Measurements from ENCODE around the gene RFX2. TPM values are rescaled to one million over a fixed set of nuclear protein-coding genes. Genes with fewer than 3 reads are reported as not detected.
A peak's percentile ranks its signal among the peaks of the same experiment; 100 is the strongest.

RFX2 gene
- total and polyA plus RNA-seq, 10 of the 15 experiments (the other 5 are each of a cell fraction or from before 2014, with no cell fraction given), result 3.2 to 9.8 (median 4.7) TPM

GRCh38 chr19:6038634-6039405 lies 71.5 kb downstream of the RFX2 start (continued):
- TF ChIP-seq CHD2 (IDR thresholded peaks at IDR 0.05; ENCODE audit: borderline replicate concordance, low read depth, low read length), result no peak
- no peak for TF ChIP-seq MXI1 (IDR thresholded peaks at IDR 0.05; ENCODE audit: low read depth, low read length)
- no peak for TF ChIP-seq GATAD2B (conservative IDR thresholded peaks at IDR 0.05; ENCODE audit: low read depth)
- TF ChIP-seq SMARCA5 (IDR thresholded peaks at IDR 0.05), result peak; percentile 35; the same call in 1 of the 2 replicates
- TF ChIP-seq ZNF622 (IDR thresholded peaks at IDR 0.05), result no peak
- no peak for TF ChIP-seq SMC3 (IDR thresholded peaks at IDR 0.05; ENCODE audit: borderline replicate concordance, low read length)
- TF ChIP-seq NRF1 (conservative IDR thresholded peaks at IDR 0.05; ENCODE audit: low read depth, low read length), result no peak
- TF ChIP-seq JUND (IDR thresholded peaks at IDR 0.05; ENCODE audit: low read depth, low read length), result no peak
- no peak for TF ChIP-seq ZNF274 (IDR thresholded peaks at IDR 0.05; ENCODE audit: insufficient read depth, insufficient read length)
- TF ChIP-seq, protein P1, sequence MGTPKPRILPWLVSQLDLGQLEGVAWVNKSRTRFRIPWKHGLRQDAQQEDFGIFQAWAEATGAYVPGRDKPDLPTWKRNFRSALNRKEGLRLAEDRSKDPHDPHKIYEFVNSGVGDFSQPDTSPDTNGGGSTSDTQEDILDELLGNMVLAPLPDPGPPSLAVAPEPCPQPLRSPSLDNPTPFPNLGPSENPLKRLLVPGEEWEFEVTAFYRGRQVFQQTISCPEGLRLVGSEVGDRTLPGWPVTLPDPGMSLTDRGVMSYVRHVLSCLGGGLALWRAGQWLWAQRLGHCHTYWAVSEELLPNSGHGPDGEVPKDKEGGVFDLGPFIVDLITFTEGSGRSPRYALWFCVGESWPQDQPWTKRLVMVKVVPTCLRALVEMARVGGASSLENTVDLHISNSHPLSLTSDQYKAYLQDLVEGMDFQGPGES (IDR thresholded peaks at IDR 0.05), result no peak
- peak; percentile 80; the same call in 1 of the 2 replicates for TF ChIP-seq PAX5 (IDR thresholded peaks at IDR 0.05; ENCODE audit: borderline replicate concordance, low read depth, low read length)
- TF ChIP-seq IRF4 (IDR thresholded peaks at IDR 0.05; ENCODE audit: low read depth, low read length), result peak; percentile 69; the same call in 1 of the 2 replicates
- TF ChIP-seq TARDBP (IDR thresholded peaks at IDR 0.05; ENCODE audit: borderline replicate concordance), result no peak
- TF ChIP-seq BHLHE40 (IDR thresholded peaks at IDR 0.05; ENCODE audit: borderline replicate concordance in 1 of 2, low read depth in 2 of 2, low read length in 1 of 2), result peak; percentile 31 to 52; a peak in 1 of 4 replicates
- TF ChIP-seq CREB1 (IDR thresholded peaks at IDR 0.05; ENCODE audit: low read depth), result peak; percentile 73; the same call in 1 of the 2 replicates
- TF ChIP-seq, protein P2, sequence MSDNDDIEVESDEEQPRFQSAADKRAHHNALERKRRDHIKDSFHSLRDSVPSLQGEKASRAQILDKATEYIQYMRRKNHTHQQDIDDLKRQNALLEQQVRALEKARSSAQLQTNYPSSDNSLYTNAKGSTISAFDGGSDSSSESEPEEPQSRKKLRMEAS (IDR thresholded peaks at IDR 0.05; ENCODE audit: low read depth, low read length), result no peak
- TF ChIP-seq SIN3A (IDR thresholded peaks at IDR 0.05; ENCODE audit: low read depth, low read length), result no peak
- no peak for TF ChIP-seq RELA (IDR thresholded peaks at IDR 0.05; ENCODE audit: borderline replicate concordance, partially characterized antibody)
- TF ChIP-seq ZNF384 (IDR thresholded peaks at IDR 0.05; ENCODE audit: borderline replicate concordance, low read depth, low read length), result no peak
